Type B pancreatic cell (in vitro differentiated cells): ENCODE data around the gene PPP1R2B. TPM values are rescaled to one million over a fixed set of nuclear protein-coding genes. Genes with fewer than 3 reads are reported as not detected.

Experiments used
- DNase-seq: peaks from one replicate; pipeline ENCODE4 v3.0.0; 2021; ENCODE audit warnings: mixed read lengths; ENCODE audit not compliant: unreplicated experiment; ENCODE audit errors: extremely low spot score
- H3K27ac Mint-ChIP-seq: 2 replicates; pipeline ENCODE4 v1.8.0; 2021; ENCODE audit warnings: mild to moderate bottlenecking, mixed read lengths
- H3K27me3 Mint-ChIP-seq: 2 replicates; pipeline ENCODE4 v1.8.0; 2021; ENCODE audit warnings: mixed read lengths
- H3K36me3 Mint-ChIP-seq: 2 replicates; pipeline ENCODE4 v1.8.0; 2021; ENCODE audit warnings: mixed read lengths
- H3K4me1 Mint-ChIP-seq: one replicate; pipeline ENCODE4 v1.8.0; 2021; ENCODE audit warnings: mixed read lengths; ENCODE audit not compliant: unreplicated experiment
- H3K4me3 Mint-ChIP-seq: 2 replicates; pipeline ENCODE4 v1.8.0; 2021; ENCODE audit warnings: mild to moderate bottlenecking, mixed read lengths
- H3K9me3 Mint-ChIP-seq: 2 replicates; pipeline ENCODE4 v1.8.0; 2021; ENCODE audit warnings: mixed read lengths
- CTCF ChIP-seq: fragments of 200-600 bp; sonication (generic); conservative IDR thresholded peaks from 2 replicates; pipeline ENCODE4 v1.5.0; 2021; ENCODE audit warnings: antibody characterized with exemption, mild to moderate bottlenecking
- total RNA-seq: library from RNA; stranded (reverse); gene quantifications from 2 replicates; pipeline ENCODE4 v1.2.1, GENCODE V29; 2021; ENCODE audit warnings: low replicate concordance

The PPP1R2B gene
- total RNA-seq, 1 donor from 2014 or later = not detected

DNA sequence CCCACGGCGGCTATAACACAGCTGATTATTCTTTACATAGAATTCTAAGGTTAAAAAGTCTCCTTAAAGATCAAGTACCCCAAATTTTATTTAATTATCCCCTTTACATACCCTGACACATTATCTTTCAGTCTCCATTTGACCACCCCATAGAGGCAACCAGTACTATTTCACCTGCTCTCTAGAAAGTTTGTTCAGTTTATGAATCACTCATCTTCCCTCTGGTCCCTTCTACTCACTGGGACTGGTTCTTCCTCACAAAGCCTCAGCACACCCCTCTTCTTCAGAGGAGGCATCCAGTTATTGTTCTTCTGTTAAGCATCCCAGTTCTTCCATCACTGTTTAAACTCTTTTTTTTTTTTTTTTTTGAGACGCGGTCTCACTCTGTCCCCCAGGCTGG is 42.8 kb downstream of the PPP1R2B start:
- H3K36me3 Mint-ChIP-seq = no peaks in the 10 kb centered on the region
- H3K4me3 Mint-ChIP-seq = no peak overlapping the region
- DNase-seq = no peak
- no peak overlapping the region for H3K27ac Mint-ChIP-seq
- H3K9me3 Mint-ChIP-seq = no peaks in the 10 kb centered on the region
- peaks cover 6% of the 10 kb centered on the region for H3K27me3 Mint-ChIP-seq
- TF ChIP-seq CTCF = no peak
- H3K4me1 Mint-ChIP-seq = no peaks in the 10 kb centered on the region

- H3K27ac Mint-ChIP-seq = no peak overlapping the region
Measured at GRCh38 chr5:156893517-156893916, 43.4 kb downstream of the PPP1R2B start.

GRCh38 chr5:156896546-156896945 is 46.5 kb downstream of the PPP1R2B start:
- H3K4me3 Mint-ChIP-seq = no peak overlapping the region
- H3K27ac Mint-ChIP-seq = no peak overlapping the region
- TF ChIP-seq CTCF = no peak
- H3K27me3 Mint-ChIP-seq = no peaks in the 10 kb centered on the region
- H3K4me1 Mint-ChIP-seq = no peaks in the 10 kb centered on the region
- no peaks in the 10 kb centered on the region for H3K9me3 Mint-ChIP-seq
- no peak for DNase-seq
- H3K36me3 Mint-ChIP-seq = no peaks in the 10 kb centered on the region

More at GRCh38 chr5:156893517-156893916, 43.4 kb downstream of the PPP1R2B start:
- H3K4me1 Mint-ChIP-seq = no peaks in the 10 kb centered on the region
- no peaks in the 10 kb centered on the region for H3K9me3 Mint-ChIP-seq
- H3K36me3 Mint-ChIP-seq = no peaks in the 10 kb centered on the region
- H3K27me3 Mint-ChIP-seq = peaks cover 6% of the 10 kb centered on the region
- no peak overlapping the region for H3K4me3 Mint-ChIP-seq
- no peak for TF ChIP-seq CTCF
- no peak for DNase-seq

Other genes with a start within 250 kb of the PPP1R2B start
- not detected in 2 replicates for gene TIMD4, start 112.9 kb downstream of the PPP1R2B start, total RNA-seq
- gene HAVCR1, start 208.8 kb downstream of the PPP1R2B start, total RNA-seq = 0.92 and 6.7 TPM in 2 replicates